B cell (primary cell): Measurements from ENCODE around the gene TRAPPC2. TPM values are rescaled to one million over a fixed set of nuclear protein-coding genes. Genes with fewer than 3 reads are reported as not detected.
"Not testable (repeated sequence)": the region's sequence is repeated elsewhere in the genome, so short reads cannot be mapped to it uniquely, and the experiment has no call there.

Source experiments
- ATAC-seq: fragments of 200-7000 bp; cut with Tn5 transposase; one replicate; pipeline ENCODE4 v1.10.0; 2021; ENCODE audit warnings: low read depth, mild to moderate bottlenecking, moderate number of reproducible peaks, moderate library complexity
- CTCF ChIA-PET: fragments of 350-600 bp; sonication (Branson Sonifier 250); formaldehyde crosslinking; loops from one replicate; lab custom pipeline; 2021; ENCODE audit warnings: antibody characterized with exemption, inconsistent platforms; lab: Charles Lee
- POLR2A ChIA-PET: fragments of 350-600 bp; sonication (Branson Sonifier 250); formaldehyde crosslinking; loops from one replicate; lab custom pipeline; 2021; ENCODE audit warnings: antibody characterized with exemption; lab: Charles Lee
- DNase-seq: peaks from one replicate; pipeline ENCODE4 v3.0.0; 2013
- H2AFZ ChIP-seq: 2 replicates; pipeline ENCODE4 v1.6.1; 2012; ENCODE audit warnings: mild to moderate bottlenecking, low read depth, low read length; ENCODE audit not compliant: insufficient read depth, poor library complexity, severe bottlenecking
- H3K27ac ChIP-seq, 2 donors: 1 replicate in 1 of 2; 2 replicates in 1 of 2; pipeline ENCODE4 v1.5.1; 2012 to 2013; ENCODE audit warnings: low read length in 2 of 2, mild to moderate bottlenecking in 2 of 2, moderate library complexity in 1 of 2
- H3K27me3 ChIP-seq, 4 experiments: fragments of 200-600 bp in 1 of 4; sonication (generic) in 1 of 4; replicated peaks in 1 of 4; 1 replicate in 2 of 4; 2 replicates in 2 of 4; pipeline versions ENCODE4 v1.6.1 to v1.7.0; 2013 to 2016; ENCODE audit warnings: low read length in 3 of 4, mild to moderate bottlenecking in 2 of 4, mixed read lengths in 1 of 4, moderate library complexity in 1 of 4; ENCODE audit not compliant: insufficient read depth in 4 of 4, control insufficient read depth in 3 of 4; ENCODE audit errors: control extremely low read depth in 1 of 4
- H3K36me3 ChIP-seq, 2 experiments: replicated peaks in 1 of 2; 1 replicate in 1 of 2; 2 replicates in 1 of 2; pipeline versions ENCODE4 v1.6.1 to v1.7.1; 2013; ENCODE audit warnings: low read length in 1 of 2; ENCODE audit not compliant: insufficient read depth in 2 of 2, control insufficient read depth in 1 of 2; ENCODE audit errors: control extremely low read depth in 1 of 2, extremely low read depth in 1 of 2
- H3K4me1 ChIP-seq, 2 donors: fragments of 200-600 bp in 1 of 2; sonication (generic) in 1 of 2; 1 replicate in 1 of 2; 2 replicates in 1 of 2; pipeline versions ENCODE4 v1.5.1 to v1.6.1; 2013 to 2017; ENCODE audit warnings: low read length in 2 of 2; ENCODE audit not compliant: control insufficient read depth in 2 of 2, insufficient read depth in 2 of 2
- H3K4me2 ChIP-seq: replicated peaks from 2 replicates; pipeline ENCODE3; 2012; ENCODE audit warnings: mild to moderate bottlenecking, low read depth, low read length; ENCODE audit not compliant: poor library complexity, severe bottlenecking
- H3K4me3 ChIP-seq, 5 experiments: fragments of 200-600 bp in 1 of 5; sonication (generic) in 1 of 5; 1 replicate in 3 of 5; 2 replicates in 2 of 5; pipeline versions ENCODE4 v1.5.1 to v1.7.0; 2011 to 2016; ENCODE audit warnings: low read length in 4 of 5, mild to moderate bottlenecking in 4 of 5, low read depth in 2 of 5, control low read depth in 1 of 5, moderate library complexity in 1 of 5; ENCODE audit not compliant: insufficient read depth in 1 of 5; ENCODE audit errors: control extremely low read depth in 1 of 5, extremely low read depth in 1 of 5
- H3K79me2 ChIP-seq: fragments of 200-600 bp; sonication (generic); one replicate; pipeline ENCODE4 v1.6.0; 2016; ENCODE audit warnings: low read length; ENCODE audit not compliant: control insufficient read depth, insufficient read depth
- H3K9ac ChIP-seq: fragments of 200-600 bp; sonication (generic); 2 replicates; pipeline ENCODE4 v1.6.1; 2017; ENCODE audit warnings: mild to moderate bottlenecking, low read length, moderate library complexity
- H3K9me3 ChIP-seq, 3 donors: one replicate each; pipeline versions ENCODE4 v1.6.1 to v1.7.1; 2013; ENCODE audit warnings: low read length in 2 of 3; ENCODE audit not compliant: control insufficient read depth in 2 of 3, insufficient read depth in 1 of 3; ENCODE audit errors: control extremely low read depth in 1 of 3
- H4K20me1 ChIP-seq: 2 replicates; pipeline ENCODE4 v1.6.0; 2012; ENCODE audit warnings: mild to moderate bottlenecking, low read length; ENCODE audit not compliant: insufficient read depth, control insufficient read depth, poor library complexity, severe bottlenecking
- H3K27ac Mint-ChIP-seq: one replicate; pipeline ENCODE4 v1.8.0; 2021; ENCODE audit warnings: mixed read lengths
- H3K27me3 Mint-ChIP-seq: one replicate; pipeline ENCODE4 v1.8.0; 2021; ENCODE audit warnings: mixed read lengths
- H3K4me1 Mint-ChIP-seq: one replicate; pipeline ENCODE4 v1.8.0; 2021; ENCODE audit warnings: mixed read lengths
- H3K4me3 Mint-ChIP-seq: one replicate; pipeline ENCODE4 v1.8.0; 2021; ENCODE audit warnings: mixed read lengths
- H3K9me3 Mint-ChIP-seq: one replicate; pipeline ENCODE4 v1.8.0; 2022; ENCODE audit warnings: mixed read lengths; ENCODE audit not compliant: insufficient read depth
- CTCF ChIP-seq: fragments of 200-600 bp; IDR thresholded peaks from one replicate; pipeline ENCODE4 v1.8.0; 2022; ENCODE audit warnings: antibody characterized with exemption, mild to moderate bottlenecking
- EZH2 ChIP-seq: IDR thresholded peaks from 2 replicates; pipeline ENCODE4 v1.6.1; 2012; ENCODE audit warnings: borderline replicate concordance, low read depth, mild to moderate bottlenecking, moderate library complexity, low read length; ENCODE audit not compliant: insufficient read depth, poor library complexity, severe bottlenecking
- WGBS: methylation state at CpG from one replicate; pipeline ENCODE4 v1.1.5; 2013; ENCODE audit warnings: missing lambda C conversion rate; ENCODE audit not compliant: insufficient coverage; 5-methylcytosine and 5-hydroxymethylcytosine counted together
- intact Hi-C: fragments of 100-400 bp; cut with micrococcal nuclease; formaldehyde crosslinking; loops from one replicate; pipeline ENCODE4 v1.10.0; 2022
- polyA plus RNA-seq: library from polyadenylated mRNA; depleted of rRNA; stranded (reverse); fragments of >200 nt; gene quantifications from 2 replicates; pipeline ENCODE4 v1.2.3, GENCODE V29; 2012
- total RNA-seq, 2 donors: library from RNA; stranded (reverse); fragments of 120-200 nt in 1 of 2; gene quantifications; 1 replicate in 1 of 2; 2 replicates in 1 of 2; pipeline versions ENCODE4 v1.2.3 to v1.2.4, GENCODE V29; 2013 to 2022

The TRAPPC2 gene
- total and polyA plus RNA-seq, 2 donors (not counting 1 experiment from before 2014, with no cell fraction given), result 27.0 to 28.0 TPM

DNA sequence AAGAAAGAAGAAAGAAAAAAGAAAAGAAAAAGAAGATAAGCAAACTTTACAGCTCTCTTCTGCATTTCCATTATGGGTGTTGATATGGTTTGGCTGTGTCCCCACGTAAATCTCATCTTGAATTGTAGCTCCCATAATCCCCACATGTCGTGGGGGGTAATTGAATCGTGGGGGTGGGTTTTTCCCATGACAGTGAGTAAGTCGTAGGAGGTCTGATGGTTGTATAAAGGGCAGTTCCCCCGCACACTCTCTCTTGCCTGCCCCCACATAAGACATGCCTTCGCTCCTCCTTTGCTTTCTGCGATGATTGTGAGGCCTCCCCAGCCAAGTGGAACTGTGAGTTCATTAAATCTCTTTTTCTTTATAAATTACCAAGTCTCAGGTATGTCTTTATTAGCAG, 52.8 kb downstream of the TRAPPC2 start:
- no CpG with 5 or more reads among the region's 7 CpGs for WGBS
- H3K27me3 ChIP-seq, result no peaks in the 10 kb centered on the region
- no peak overlapping the region for H3K9ac ChIP-seq
- no peaks in the 10 kb centered on the region for H3K36me3 ChIP-seq
- H3K4me1 ChIP-seq, result no peaks in the 10 kb centered on the region
- no peaks in the 10 kb centered on the region for H3K9me3 Mint-ChIP-seq
- no peak overlapping the region for H3K4me3 ChIP-seq
- no peaks in the 10 kb centered on the region for H3K9me3 ChIP-seq
- no peaks in the 10 kb centered on the region for H3K79me2 ChIP-seq
- no peak overlapping the region for H2AFZ ChIP-seq
- H3K27ac ChIP-seq, result no peak overlapping the region
- no peak overlapping the region for H3K4me2 ChIP-seq
- no peak overlapping the region for H3K27ac Mint-ChIP-seq
- no peak overlapping the region for H3K4me3 Mint-ChIP-seq
- no peaks in the 10 kb centered on the region for H4K20me1 ChIP-seq
- no peak for ATAC-seq
- TF ChIP-seq CTCF (no peak), EZH2 (no peak)
- POLR2A ChIA-PET, result interaction anchor here (0.7 kb wide), 2 partner anchors 16 to 35 kb away, joined by 4 to 7 read pairs; no protein-coding TSS in a partner anchor
- DNase-seq, result no peak
- H3K27me3 Mint-ChIP-seq, result no peaks in the 10 kb centered on the region
- intact Hi-C loops, result no loop called here
- CTCF ChIA-PET, result no interaction called here
- H3K4me1 Mint-ChIP-seq, result peaks cover 13% of the 10 kb centered on the region

- CTCF ChIA-PET, H3K9me3 Mint-ChIP-seq, ATAC-seq, POLR2A ChIA-PET, H3K36me3 ChIP-seq, DNase-seq, H3K79me2 ChIP-seq, H3K4me1 ChIP-seq, H3K9me3 ChIP-seq, H3K27ac ChIP-seq, H3K9ac ChIP-seq, H3K27me3 ChIP-seq, H3K4me1 Mint-ChIP-seq, H4K20me1 ChIP-seq, H3K4me3 Mint-ChIP-seq, H3K4me2 ChIP-seq, H3K27ac Mint-ChIP-seq, H3K27me3 Mint-ChIP-seq, H2AFZ ChIP-seq, H3K4me3 ChIP-seq, intact Hi-C loops: not testable (repeated sequence)
- no CpG with 5 or more reads among the region's 4 CpGs for WGBS
These were observed 54.7 kb downstream of the TRAPPC2 start for GRCh38 chrX:13679700-13680099.
